Suppressor macrophage (primary cell): Measurements from ENCODE around the gene KMT2B.

Source experiments
- DNase-seq, 4 experiments: peaks; one replicate each; pipeline ENCODE4 v3.0.0-alpha.2; 2020 to 2022

The KMT2B gene

DNA sequence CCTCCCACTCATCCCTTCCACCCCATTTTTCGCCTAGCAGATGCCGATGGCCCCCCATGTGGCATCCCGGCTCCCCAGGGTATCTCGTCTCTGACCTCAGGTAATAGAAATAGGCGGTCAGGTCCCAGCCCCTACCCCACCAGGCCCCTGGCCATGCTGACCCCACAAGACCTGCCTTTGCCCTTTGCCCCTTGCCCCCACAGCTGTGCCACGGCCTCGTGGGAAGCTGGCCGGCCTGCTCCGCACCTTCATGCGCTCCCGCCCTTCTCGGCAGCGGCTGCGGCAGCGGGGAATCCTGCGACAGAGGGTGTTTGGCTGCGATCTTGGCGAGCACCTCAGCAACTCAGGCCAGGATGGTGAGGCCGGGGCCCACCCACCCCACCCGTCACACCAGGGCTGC is 62.9 kb downstream of the KMT2B start:
- DNase-seq: no peak

DNA sequence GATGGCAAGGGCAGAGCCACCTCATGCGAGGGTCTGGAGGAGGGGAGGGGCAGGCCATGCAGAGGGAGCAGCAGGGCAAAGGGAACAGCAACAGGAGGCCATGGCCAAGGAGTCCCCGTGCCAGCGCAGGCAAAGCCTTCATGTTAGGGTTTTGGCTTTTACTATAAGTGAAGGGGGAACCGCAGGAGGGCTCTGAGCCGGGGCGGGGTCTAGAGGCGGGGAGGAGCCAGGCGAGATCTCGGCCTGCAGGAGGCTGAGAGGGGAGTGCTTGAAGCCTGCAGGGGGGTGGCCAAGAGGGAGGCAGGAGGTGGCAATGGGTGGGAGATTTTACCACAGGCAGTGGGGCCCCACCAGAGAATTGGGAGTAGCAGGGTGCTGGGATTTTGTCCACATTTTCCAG is 63.8 kb downstream of the KMT2B start:
- DNase-seq: no peak

DNA sequence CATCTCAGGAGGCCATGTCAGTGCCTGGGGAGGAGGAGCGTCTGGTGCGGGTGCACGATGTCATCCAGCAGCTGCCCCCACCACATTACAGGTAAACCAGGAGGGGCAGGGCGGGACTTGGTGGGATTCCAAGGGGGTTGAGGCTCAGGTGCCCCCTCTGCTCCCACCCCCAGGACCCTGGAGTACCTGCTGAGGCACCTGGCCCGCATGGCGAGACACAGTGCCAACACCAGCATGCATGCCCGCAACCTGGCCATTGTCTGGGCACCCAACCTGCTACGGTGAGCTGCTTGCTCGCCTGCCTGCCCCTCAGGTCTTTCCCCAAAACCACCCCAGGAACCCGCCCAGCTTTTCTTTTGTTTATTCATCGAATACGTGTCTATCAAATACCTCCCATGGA is 64.8 kb downstream of the KMT2B start:
- no peak for DNase-seq

DNA sequence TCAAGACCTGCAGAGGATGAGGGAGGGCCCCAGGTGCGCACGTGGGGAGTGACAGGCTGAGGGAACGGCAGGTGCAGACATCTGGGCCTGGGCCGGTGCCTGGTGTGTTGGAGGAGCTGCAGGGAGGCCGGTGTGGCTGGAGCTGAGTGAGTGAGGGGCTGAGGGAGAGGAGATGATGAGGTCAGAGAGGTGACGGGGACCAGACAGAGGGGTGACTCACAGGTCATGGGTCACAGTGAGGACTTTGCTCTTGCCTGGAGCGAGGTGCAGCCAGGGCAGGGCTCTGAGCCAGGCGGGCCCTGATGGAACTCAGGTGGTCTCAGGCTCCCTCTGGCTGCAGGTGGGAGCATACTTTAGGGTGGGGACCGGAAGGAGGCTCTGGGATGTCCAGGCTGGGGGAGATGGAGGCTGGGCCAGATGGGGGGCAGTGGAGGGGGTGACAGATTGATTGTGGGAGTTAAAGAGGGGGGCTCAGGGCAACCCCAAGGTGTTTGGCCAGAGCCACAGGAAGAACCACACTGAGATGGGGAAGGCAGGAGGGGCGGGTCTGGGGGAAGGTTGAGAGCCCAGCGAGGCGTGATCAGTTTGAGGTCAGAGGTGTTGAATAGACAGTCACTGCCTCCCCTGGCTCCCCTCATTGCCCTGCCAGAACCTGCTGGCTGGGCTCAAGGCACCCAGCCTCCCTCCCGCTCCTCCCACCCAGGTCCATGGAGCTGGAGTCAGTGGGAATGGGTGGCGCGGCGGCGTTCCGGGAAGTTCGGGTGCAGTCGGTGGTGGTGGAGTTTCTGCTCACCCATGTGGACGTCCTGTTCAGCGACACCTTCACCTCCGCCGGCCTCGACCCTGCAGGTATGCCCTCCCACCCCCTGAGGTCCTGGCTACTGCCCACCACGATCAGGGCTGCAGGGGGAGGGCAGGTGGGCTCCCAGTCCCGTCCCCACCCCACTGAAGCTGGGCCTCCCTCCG is 65.9 kb downstream of the KMT2B start:
- DNase-seq: no peak

DNA sequence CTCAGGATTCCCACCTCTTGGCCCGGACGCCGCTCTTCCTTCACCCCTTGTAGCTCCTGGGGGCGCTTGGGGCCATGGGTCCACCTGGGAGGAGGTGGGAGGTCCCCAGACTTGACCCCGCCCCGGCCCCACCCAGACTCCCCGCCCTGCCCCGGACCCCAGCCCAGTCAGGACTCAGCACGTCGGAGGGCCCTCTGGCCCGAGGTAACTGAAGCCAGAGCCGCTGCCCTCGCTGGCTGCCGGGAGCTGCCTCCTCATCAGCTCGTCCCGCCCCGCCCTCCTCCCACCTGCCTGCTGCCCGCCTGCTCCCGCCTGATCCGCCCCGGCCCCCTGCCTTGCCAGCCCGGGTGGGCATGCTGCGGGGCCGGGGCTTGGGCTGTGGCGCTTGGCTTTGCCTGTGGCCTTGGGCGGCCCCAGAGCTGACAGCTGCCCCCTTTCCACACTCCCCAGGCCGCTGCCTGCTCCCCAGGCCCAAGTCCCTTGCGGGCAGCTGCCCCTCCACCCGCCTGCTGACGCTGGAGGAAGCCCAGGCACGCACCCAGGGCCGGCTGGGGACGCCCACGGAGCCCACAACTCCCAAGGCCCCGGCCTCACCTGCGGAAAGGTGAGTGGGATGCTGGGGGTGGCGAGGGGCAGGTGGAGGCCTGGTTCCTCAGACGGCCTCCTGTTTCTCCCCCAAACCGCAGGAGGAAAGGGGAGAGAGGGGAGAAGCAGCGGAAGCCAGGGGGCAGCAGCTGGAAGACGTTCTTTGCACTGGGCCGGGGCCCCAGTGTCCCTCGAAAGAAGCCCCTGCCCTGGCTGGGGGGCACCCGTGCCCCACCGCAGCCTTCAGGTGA is 66.9 kb downstream of the KMT2B start:
- DNase-seq: no peak

DNA sequence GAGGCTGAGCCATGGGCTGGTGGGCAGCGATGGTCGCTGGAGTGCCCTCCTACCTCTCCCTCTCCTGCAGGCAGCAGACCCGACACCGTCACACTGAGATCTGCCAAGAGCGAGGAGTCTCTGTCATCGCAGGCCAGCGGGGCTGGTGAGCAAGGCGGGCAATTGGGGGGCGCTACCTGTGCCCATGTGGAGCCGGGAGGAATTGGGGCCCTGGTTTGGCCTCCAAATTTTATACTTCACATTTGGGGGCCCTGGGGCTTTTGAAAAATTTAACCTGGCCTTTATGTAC is 67.5 kb downstream of the KMT2B start:
- no peak for DNase-seq

DNA sequence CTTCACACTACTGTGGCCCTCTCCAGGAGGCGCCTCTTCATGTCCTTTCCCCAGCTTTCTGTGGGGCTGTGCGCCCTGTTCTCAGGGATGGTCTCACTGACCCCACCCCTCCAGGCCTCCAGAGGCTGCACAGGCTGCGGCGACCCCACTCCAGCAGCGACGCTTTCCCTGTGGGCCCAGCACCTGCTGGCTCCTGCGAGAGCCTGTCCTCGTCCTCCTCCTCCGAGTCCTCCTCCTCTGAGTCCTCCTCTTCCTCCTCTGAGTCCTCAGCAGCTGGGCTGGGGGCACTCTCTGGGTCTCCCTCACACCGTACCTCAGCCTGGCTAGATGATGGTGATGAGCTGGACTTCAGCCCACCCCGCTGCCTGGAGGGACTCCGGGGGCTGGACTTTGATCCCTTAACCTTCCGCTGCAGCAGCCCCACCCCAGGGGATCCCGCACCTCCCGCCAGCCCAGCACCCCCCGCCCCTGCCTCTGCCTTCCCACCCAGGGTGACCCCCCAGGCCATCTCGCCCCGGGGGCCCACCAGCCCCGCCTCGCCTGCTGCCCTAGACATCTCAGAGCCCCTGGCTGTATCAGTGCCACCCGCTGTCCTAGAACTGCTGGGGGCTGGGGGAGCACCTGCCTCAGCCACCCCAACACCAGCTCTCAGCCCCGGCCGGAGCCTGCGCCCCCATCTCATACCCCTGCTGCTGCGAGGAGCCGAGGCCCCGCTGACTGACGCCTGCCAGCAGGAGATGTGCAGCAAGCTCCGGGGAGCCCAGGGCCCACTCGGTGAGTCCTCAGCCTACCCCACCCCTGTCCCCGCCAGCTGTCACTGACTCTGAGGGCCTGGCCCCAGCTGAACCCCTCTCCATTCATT is 68.7 kb downstream of the KMT2B start:
- no peak for DNase-seq

DNA sequence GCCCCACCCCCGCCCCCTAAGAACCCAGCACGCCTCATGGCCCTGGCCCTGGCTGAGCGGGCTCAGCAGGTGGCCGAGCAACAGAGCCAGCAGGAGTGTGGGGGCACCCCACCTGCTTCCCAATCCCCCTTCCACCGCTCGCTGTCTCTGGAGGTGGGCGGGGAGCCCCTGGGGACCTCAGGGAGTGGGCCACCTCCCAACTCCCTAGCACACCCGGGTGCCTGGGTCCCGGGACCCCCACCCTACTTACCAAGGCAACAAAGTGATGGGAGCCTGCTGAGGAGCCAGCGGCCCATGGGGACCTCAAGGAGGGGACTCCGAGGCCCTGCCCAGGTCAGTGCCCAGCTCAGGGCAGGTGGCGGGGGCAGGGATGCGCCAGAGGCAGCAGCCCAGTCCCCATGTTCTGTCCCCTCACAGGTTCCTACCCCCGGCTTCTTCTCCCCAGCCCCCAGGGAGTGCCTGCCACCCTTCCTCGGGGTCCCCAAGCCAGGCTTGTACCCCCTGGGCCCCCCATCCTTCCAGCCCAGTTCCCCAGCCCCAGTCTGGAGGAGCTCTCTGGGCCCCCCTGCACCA is 69.5 kb downstream of the KMT2B start:
- DNase-seq: no peak
